Measurements from ENCODE around the gene SPECC1L. TPM values are rescaled to one million over a fixed set of nuclear protein-coding genes. Genes with fewer than 3 reads are reported as not detected.

The SPECC1L gene
- total RNA-seq, 4 donors from 2014 or later = 42.2 to 45.1 (median 43.6) TPM

DNA sequence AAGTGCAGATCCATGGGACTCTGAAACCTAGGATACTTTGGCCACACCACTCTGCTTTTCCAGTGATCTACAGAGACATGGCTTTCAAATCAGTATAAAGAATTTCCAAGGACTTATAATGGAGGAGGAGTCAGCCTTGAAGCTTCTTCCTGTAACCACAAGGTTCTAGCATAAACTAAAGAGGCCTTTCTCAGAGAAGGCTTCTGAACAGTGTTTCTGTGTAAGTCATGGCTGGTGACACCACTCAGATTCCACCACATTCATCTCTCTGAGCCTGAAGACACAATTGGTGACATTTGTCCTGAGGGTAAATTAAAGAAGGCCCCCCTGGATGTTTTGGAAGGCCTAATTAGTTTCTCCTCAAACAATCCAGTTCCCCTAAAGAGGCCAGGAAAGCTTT, 127.8 kb downstream of the SPECC1L start:
- Histone ChIP-seq H3K36me3 (peaks cover 0 to 47% (median 0%) of the 10 kb centered on the region in 3 donors), H3K9me3 (no peaks in the 10 kb centered on the region), H3K27ac (no peak overlapping the region), H3K4me1 (peaks cover 0 to 26% (median 8%) of the 10 kb centered on the region in 4 donors), H3K4me3 (no peak overlapping the region), H3K27me3 (no peaks in the 10 kb centered on the region)
- DNase-seq (ENCODE audit: low spot score in 2 of 2) = no peak
- TF ChIP-seq POLR2A (IDR thresholded peaks at IDR 0.05) = no peak
- TF ChIP-seq, protein P1, sequence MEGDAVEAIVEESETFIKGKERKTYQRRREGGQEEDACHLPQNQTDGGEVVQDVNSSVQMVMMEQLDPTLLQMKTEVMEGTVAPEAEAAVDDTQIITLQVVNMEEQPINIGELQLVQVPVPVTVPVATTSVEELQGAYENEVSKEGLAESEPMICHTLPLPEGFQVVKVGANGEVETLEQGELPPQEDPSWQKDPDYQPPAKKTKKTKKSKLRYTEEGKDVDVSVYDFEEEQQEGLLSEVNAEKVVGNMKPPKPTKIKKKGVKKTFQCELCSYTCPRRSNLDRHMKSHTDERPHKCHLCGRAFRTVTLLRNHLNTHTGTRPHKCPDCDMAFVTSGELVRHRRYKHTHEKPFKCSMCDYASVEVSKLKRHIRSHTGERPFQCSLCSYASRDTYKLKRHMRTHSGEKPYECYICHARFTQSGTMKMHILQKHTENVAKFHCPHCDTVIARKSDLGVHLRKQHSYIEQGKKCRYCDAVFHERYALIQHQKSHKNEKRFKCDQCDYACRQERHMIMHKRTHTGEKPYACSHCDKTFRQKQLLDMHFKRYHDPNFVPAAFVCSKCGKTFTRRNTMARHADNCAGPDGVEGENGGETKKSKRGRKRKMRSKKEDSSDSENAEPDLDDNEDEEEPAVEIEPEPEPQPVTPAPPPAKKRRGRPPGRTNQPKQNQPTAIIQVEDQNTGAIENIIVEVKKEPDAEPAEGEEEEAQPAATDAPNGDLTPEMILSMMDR (IDR thresholded peaks at IDR 0.05) = no peak
- TF ChIP-seq EP300 (IDR thresholded peaks at IDR 0.05) = no peak

DNA sequence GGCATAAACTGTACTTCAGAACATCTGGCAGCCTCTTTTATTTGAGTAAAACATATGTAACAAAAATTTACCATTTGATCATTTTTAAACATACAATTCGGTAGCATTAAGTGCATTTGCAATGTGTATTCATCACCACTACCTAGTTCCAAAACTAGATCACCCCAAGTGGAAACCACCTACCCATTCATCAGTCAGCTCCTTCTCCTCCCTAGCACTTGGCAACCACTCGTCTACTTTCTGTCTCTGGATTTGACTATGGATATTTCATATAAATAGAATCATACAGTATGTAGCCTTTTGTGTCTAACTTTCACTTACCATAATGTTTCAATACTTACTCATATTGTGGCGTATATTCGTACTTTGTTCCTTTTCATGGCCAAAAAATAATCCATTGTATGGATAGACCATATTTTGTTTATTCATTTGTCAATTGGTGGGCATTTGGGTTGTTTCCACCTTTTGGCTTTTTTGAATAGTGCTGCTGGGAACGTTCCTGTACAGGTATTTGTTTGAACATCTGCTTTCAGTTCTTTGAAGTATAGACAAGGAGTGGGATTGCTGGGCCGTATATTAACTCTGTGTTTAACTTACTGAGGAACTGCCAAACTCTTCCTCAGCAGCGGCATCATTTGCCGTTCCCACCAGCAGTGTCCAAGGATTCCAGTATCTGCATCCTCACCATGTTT, 129.5 kb downstream of the SPECC1L start:
- no peak overlapping the region for H3K4me3 ChIP-seq
- 78 to 79% methylated on average over 8 of the region's 8 CpGs for WGBS, 2 donors
- peaks cover 0 to 26% (median 8%) of the 10 kb centered on the region in 4 donors for H3K4me1 ChIP-seq
- no peak for DNase-seq (ENCODE audit: low spot score in 2 of 2)
- TF ChIP-seq EP300 (IDR thresholded peaks at IDR 0.05) (no peak), POLR2A (IDR thresholded peaks at IDR 0.05) (no peak)
- TF ChIP-seq, protein P1 (IDR thresholded peaks at IDR 0.05) = no peak
- H3K27ac ChIP-seq = peak overlapping the region in 2 of 4 donors; percentile 15 to 32
- peaks cover 0 to 54% (median 0%) of the 10 kb centered on the region in 3 donors for H3K36me3 ChIP-seq
- H3K27me3 ChIP-seq = no peaks in the 10 kb centered on the region
- no peaks in the 10 kb centered on the region for H3K9me3 ChIP-seq

DNA sequence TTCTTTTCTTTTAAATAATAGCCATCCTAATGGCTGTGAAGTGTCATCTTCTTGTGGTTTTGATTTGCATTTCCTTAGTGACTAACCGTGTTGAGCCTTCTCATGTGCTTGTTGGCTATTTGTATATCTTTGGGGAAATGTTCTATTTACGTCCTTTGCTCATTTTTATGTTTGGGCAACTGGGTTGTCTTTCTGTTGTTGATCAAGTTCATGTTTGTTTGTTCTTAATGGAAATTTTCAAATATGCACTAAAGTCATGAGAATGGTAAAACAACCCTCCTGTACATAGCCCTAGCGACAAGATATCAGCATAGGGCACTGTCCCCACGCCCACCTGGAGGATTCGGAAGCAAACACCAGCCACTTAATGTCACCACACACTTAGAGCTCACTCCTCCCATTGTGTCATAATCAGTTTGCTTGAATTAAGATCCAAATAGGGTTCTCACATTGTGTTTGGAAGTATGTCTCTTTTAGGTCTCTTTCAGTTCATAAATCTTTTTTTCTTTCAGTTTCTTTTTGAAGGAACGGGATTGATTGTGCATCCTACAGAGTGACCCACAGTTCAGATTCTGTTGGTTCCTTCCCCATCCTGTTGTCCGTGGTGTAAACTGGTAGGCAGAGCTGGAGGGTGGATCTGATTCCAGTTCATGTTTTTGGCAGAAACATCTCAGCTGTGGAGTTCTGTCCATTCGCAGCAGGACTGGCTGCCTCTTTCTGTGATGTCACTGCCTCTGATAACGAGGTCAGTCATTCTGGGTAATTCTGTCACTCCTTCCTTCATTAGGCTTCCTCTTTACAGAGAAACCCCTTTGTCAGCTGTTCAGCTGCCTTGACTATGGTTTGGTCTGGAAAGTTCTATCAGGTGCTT, 130.3 kb downstream of the SPECC1L start:
- WGBS, 2 donors = 63 to 67% methylated on average over 9 of the region's 9 CpGs
- DNase-seq (ENCODE audit: low spot score in 2 of 2) = no peak
- H3K27ac ChIP-seq = peak overlapping the region in 3 of 4 donors; percentile 15 to 32 (median 21)

DNA sequence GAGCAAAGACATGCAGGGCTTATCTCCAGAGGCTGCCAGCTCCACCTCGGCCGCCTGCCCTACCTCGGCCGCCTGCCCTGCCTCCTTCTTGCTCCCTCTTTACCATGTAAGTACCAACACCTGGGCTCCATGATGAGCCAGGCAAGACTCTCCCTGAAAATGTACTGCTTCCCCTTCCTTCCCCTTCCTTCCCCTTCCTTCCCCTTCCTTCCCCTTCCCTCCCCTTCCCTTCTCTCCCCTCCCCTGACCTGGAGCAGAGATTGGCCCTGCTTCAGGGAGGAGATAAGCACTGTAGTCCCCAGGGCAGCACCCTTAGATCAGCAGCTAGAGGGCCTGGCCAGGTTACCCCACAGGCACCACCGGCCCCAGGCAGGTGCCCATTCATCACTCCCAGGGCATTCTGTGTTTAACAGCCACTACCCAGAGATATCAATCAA, 131.3 kb downstream of the SPECC1L start:
- Histone ChIP-seq H3K27me3 (no peaks in the 10 kb centered on the region), H3K36me3 (peaks cover 0 to 37% (median 0%) of the 10 kb centered on the region in 3 donors), H3K9me3 (no peaks in the 10 kb centered on the region), H3K27ac (no peak overlapping the region), H3K4me3 (no peak overlapping the region), H3K4me1 (peaks cover 0 to 35% (median 9%) of the 10 kb centered on the region in 4 donors)
- WGBS, 2 donors = 91 to 96% methylated on average over 5 of the region's 5 CpGs
- no peak for DNase-seq (ENCODE audit: low spot score in 2 of 2)
- TF ChIP-seq POLR2A (IDR thresholded peaks at IDR 0.05) (no peak), EP300 (IDR thresholded peaks at IDR 0.05) (no peak)
- TF ChIP-seq, protein P1 (IDR thresholded peaks at IDR 0.05) = no peak

More for the DNA sequence above, 130.3 kb downstream of the SPECC1L start:
- no peak for TF ChIP-seq EP300 (IDR thresholded peaks at IDR 0.05)
- TF ChIP-seq POLR2A (IDR thresholded peaks at IDR 0.05) = no peak
- TF ChIP-seq, protein P1 (IDR thresholded peaks at IDR 0.05) = no peak
- Histone ChIP-seq H3K36me3 (peaks cover 0 to 47% (median 0%) of the 10 kb centered on the region in 3 donors), H3K9me3 (no peaks in the 10 kb centered on the region), H3K27me3 (no peaks in the 10 kb centered on the region), H3K4me1 (peaks cover 0 to 26% (median 8%) of the 10 kb centered on the region in 4 donors), H3K4me3 (peak overlapping the region in 1 of 4 donors; percentile 23)

Data from tibial nerve (tissue), 4 donors.